ENCODE data around the gene ZCCHC2.

The ZCCHC2 gene

GRCh38 chr18:62539284-62540165 lies 16.7 kb downstream of the ZCCHC2 start:
- DNase-seq, result no peak

- DNase-seq, result no peak
Measured at GRCh38 chr18:62543021-62543420, 20.2 kb downstream of the ZCCHC2 start.

- DNase-seq, result no peak
Measured at GRCh38 chr18:62545098-62545497, 22.3 kb downstream of the ZCCHC2 start.

GRCh38 chr18:62549755-62550154 lies 26.9 kb downstream of the ZCCHC2 start:
- DNase-seq, result no peak

- DNase-seq, result no peak
Measured at GRCh38 chr18:62550746-62551145, 27.9 kb downstream of the ZCCHC2 start.

- DNase-seq, result no peak
Measured at GRCh38 chr18:62551972-62552513, 29.2 kb downstream of the ZCCHC2 start.

- DNase-seq, result no peak
Measured at GRCh38 chr18:62554061-62554815, 31.4 kb downstream of the ZCCHC2 start.

GRCh38 chr18:62555135-62555534 lies 32.3 kb downstream of the ZCCHC2 start:
- no peak for DNase-seq

GRCh38 chr18:62556397-62556796 lies 33.6 kb downstream of the ZCCHC2 start:
- no peak for DNase-seq

- no peak for DNase-seq
Measured at GRCh38 chr18:62558015-62558663, 35.3 kb downstream of the ZCCHC2 start.

- no peak for DNase-seq
Measured at GRCh38 chr18:62564044-62564443, 41.2 kb downstream of the ZCCHC2 start.

- DNase-seq, result no peak
Measured at GRCh38 chr18:62566199-62566598, 43.4 kb downstream of the ZCCHC2 start.

GRCh38 chr18:62566818-62567217 lies 44.0 kb downstream of the ZCCHC2 start:
- DNase-seq, result no peak

GRCh38 chr18:62569081-62569655 lies 46.3 kb downstream of the ZCCHC2 start:
- no peak for DNase-seq

GRCh38 chr18:62571037-62571436 lies 48.2 kb downstream of the ZCCHC2 start:
- no peak for DNase-seq

- no peak for DNase-seq
Measured at GRCh38 chr18:62571648-62572047, 48.8 kb downstream of the ZCCHC2 start.

GRCh38 chr18:62572456-62572855 lies 49.6 kb downstream of the ZCCHC2 start:
- no peak for DNase-seq

- no peak for DNase-seq
Measured at GRCh38 chr18:62574776-62575175, 52.0 kb downstream of the ZCCHC2 start.

- no peak for DNase-seq
Measured at GRCh38 chr18:62576271-62576670, 53.4 kb downstream of the ZCCHC2 start.

GRCh38 chr18:62576845-62577512 lies 54.2 kb downstream of the ZCCHC2 start:
- DNase-seq, result no peak

- DNase-seq, result no peak
Measured at GRCh38 chr18:62577765-62578164, 54.9 kb downstream of the ZCCHC2 start.

GRCh38 chr18:62578980-62579511 lies 56.2 kb downstream of the ZCCHC2 start:
- no peak for DNase-seq
